ENCODE measurements around the gene PTPRT.

DNA sequence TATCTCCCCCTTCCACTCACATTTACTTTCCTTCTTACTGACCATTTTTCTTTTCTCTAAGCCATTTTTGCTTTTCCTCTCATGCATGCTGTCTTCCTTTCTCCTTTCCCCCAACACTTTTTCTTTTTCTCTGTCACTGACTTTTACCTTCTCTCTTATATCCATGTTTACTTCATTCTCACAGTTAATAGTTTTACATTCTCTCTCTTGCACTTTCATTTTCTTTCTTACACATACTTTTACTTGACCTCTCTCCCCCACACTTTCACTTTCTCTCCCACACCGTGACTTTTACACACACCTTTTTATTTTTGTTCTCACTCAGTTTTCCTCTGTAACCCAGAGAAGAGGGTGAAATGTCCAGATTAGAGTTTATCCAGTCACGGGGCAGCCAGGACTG lies 636.3 kb downstream of the PTPRT start:
- TF ChIP-seq SP1 (IDR thresholded peaks at IDR 0.05) (no peak), NFRKB (IDR thresholded peaks at IDR 0.05) (no peak), FOXA1 (IDR thresholded peaks at IDR 0.05) (no peak), TARDBP (IDR thresholded peaks at IDR 0.05) (no peak), CTBP1 (IDR thresholded peaks at IDR 0.05; ENCODE audit: borderline replicate concordance) (no peak), SUZ12 (IDR thresholded peaks at IDR 0.05) (no peak), FOXM1 (IDR thresholded peaks at IDR 0.05; ENCODE audit: borderline replicate concordance) (no peak)
